HepG2 (cell line): ENCODE measurements around the gene SDR42E2. TPM values are rescaled to one million over a fixed set of nuclear protein-coding genes. Genes with fewer than 3 reads are reported as not detected.

Experiments
- AFF4 ChIP-seq: sonication (generic); formaldehyde crosslinking; IDR thresholded peaks from 2 replicates; pipeline ENCODE4 v1.4.0; 2020; ENCODE audit warnings: missing genetic modification reagents
- DBP ChIP-seq: sonication (generic); formaldehyde crosslinking; IDR thresholded peaks from 2 replicates; pipeline ENCODE4 v1.4.0; 2020; ENCODE audit warnings: missing genetic modification reagents; ENCODE audit errors: not compliant biosample characterization
- EED ChIP-seq: sonication (generic); formaldehyde crosslinking; IDR thresholded peaks from 2 replicates; pipeline ENCODE4 v1.5.0; 2020; ENCODE audit warnings: mild to moderate bottlenecking, missing genetic modification reagents
- FOXJ3 ChIP-seq: sonication (generic); formaldehyde crosslinking; IDR thresholded peaks from 2 replicates; pipeline ENCODE4 v1.4.0; 2020; ENCODE audit warnings: missing genetic modification reagents, mild to moderate bottlenecking, borderline replicate concordance
- GATAD2A ChIP-seq: IDR thresholded peaks from 2 replicates; pipeline ENCODE4 v1.6.1; 2016
- MLLT10 ChIP-seq: sonication (generic); formaldehyde crosslinking; IDR thresholded peaks from 2 replicates; pipeline ENCODE4 v1.4.0; 2020; ENCODE audit warnings: missing genetic modification reagents
- RBAK ChIP-seq: sonication (generic); formaldehyde crosslinking; IDR thresholded peaks from 2 replicates; pipeline ENCODE4 v1.5.1; 2020; ENCODE audit warnings: mild to moderate bottlenecking, missing genetic modification reagents
- SKI ChIP-seq: fragments of 450-650 bp; IDR thresholded peaks from one replicate; pipeline ENCODE4 v1.6.1; 2018; ENCODE audit warnings: mild to moderate bottlenecking; ENCODE audit not compliant: partially characterized antibody
- SPEN ChIP-seq: sonication (generic); formaldehyde crosslinking; IDR thresholded peaks from 2 replicates; pipeline ENCODE4 v1.5.1; 2020; ENCODE audit warnings: low read depth, mild to moderate bottlenecking, missing genetic modification reagents
- THAP9 ChIP-seq: sonication (generic); formaldehyde crosslinking; IDR thresholded peaks from 2 replicates; pipeline ENCODE4; 2020; ENCODE audit warnings: missing genetic modification reagents, mild to moderate bottlenecking, borderline replicate concordance
- ZMAT3 ChIP-seq: sonication (generic); formaldehyde crosslinking; conservative IDR thresholded peaks from 2 replicates; pipeline ENCODE4 v1.7.0; 2021; ENCODE audit warnings: missing genetic modification reagents
- ZNF318 ChIP-seq: sonication (generic); formaldehyde crosslinking; IDR thresholded peaks from 2 replicates; pipeline ENCODE4 v1.4.0; 2020; ENCODE audit warnings: mild to moderate bottlenecking, missing genetic modification reagents
- polyA plus RNA-seq, 8 experiments: library from polyadenylated mRNA; depleted of rRNA in 3 of 8; stranded (reverse) in 7 of 8; unstranded in 1 of 8; fragments of >200 nt; fragmentation: Illumina TruSeq in 4 of 8; extraction: Trizol in 4 of 8; gene quantifications; 2 replicates each; pipeline versions ENCODE4 v1.2.1 to v1.2.3, GENCODE V29; 2011 to 2016; ENCODE audit warnings: low read depth in 4 of 8, missing spikeins in 1 of 8, mixed read lengths in 1 of 8; ENCODE audit not compliant: insufficient read depth in 1 of 8
- total RNA-seq, 5 experiments: library from RNA; depleted of rRNA; stranded (reverse); fragments of >200 nt; fragmentation: Illumina TruSeq; extraction: Trizol; gene quantifications; 2 replicates each; pipeline ENCODE4 v1.2.3, GENCODE V29; 2016; ENCODE audit warnings: low read depth in 1 of 5

The SDR42E2 gene
- total and polyA plus RNA-seq, 2 of the 13 experiments (the other 11 are each of a cell fraction or from before 2014, with no cell fraction given): 0.05 to 0.11 TPM

GRCh38 chr16:22188595-22189442, 26.5 kb downstream of the SDR42E2 start (continued):
- TF ChIP-seq ZNF318 (CRISPR knock-in tag): 0 out of 2 replicates have a peak, but pooled peaks have one; percentile 73
- TF ChIP-seq EED (CRISPR knock-in tag): 0 out of 2 replicates have a peak, but pooled peaks have one; percentile 57
- no peak for TF ChIP-seq SKI
- TF ChIP-seq RBAK (CRISPR knock-in tag): no peak
- TF ChIP-seq DBP: no peak
- no peak for TF ChIP-seq THAP9 (CRISPR knock-in tag)
- TF ChIP-seq ZMAT3 (CRISPR knock-in tag): no peak
- TF ChIP-seq FOXJ3 (CRISPR knock-in tag): peak; percentile 53; the same call in 1 of the 2 replicates
- peak; percentile 73 for TF ChIP-seq GATAD2A (CRISPR knock-in tag)
- peak; percentile 70; the same call in 1 of the 2 replicates for TF ChIP-seq SPEN
- TF ChIP-seq AFF4 (CRISPR knock-in tag): 0 out of 2 replicates have a peak, but pooled peaks have one; percentile 48
- no peak for TF ChIP-seq MLLT10
